Head of caudate nucleus (tissue), 42 donors: Measurements from ENCODE around the gene ERC1.
A peak's percentile ranks its signal among the peaks of the same experiment; 100 is the strongest.

Experiments used
- DNase-seq, 42 donors: peaks; one replicate each; pipeline versions ENCODE4 v3.0.0 to v3.0.0-alpha.2; 2020 to 2021; ENCODE audit warnings: mixed read lengths in 7 of 42
- intact Hi-C: fragments of 100-400 bp; cut with DNase I; formaldehyde crosslinking; loops from one replicate; pipeline ENCODE4 v1.15.0; 2022

Gene ERC1

GRCh38 chr12:1523558-1524050 lies 532.6 kb downstream of the ERC1 start:
- peak in 3 of 42 donors; percentile 4 to 14 (median 6) for DNase-seq
- intact Hi-C loops = no loop called here

GRCh38 chr12:1525858-1526257 lies 534.8 kb downstream of the ERC1 start:
- no peak for DNase-seq

GRCh38 chr12:1527789-1528188 lies 536.8 kb downstream of the ERC1 start:
- peak in 1 of 42 donors; percentile 22 for DNase-seq
- intact Hi-C loops = no loop called here

More at GRCh38 chr12:1525858-1526257, 534.8 kb downstream of the ERC1 start:
- intact Hi-C loops = no loop called here

GRCh38 chr12:1528791-1529190 lies 537.8 kb downstream of the ERC1 start:
- intact Hi-C loops = no loop called here
- DNase-seq = peak in 1 of 42 donors; percentile 36

GRCh38 chr12:1529228-1529861 lies 538.3 kb downstream of the ERC1 start:
- DNase-seq = peak in 1 of 42 donors; percentile 7
- intact Hi-C loops = no loop called here

GRCh38 chr12:1529862-1530591 lies 539.0 kb downstream of the ERC1 start:
- peak in 1 of 42 donors; percentile 32 for DNase-seq
- intact Hi-C loops = no loop called here

- peak in 2 of 42 donors; percentile 16 to 43 for DNase-seq
- intact Hi-C loops = no loop called here
These were observed 539.6 kb downstream of the ERC1 start for GRCh38 chr12:1530592-1531152.

GRCh38 chr12:1531153-1531653 lies 540.2 kb downstream of the ERC1 start:
- intact Hi-C loops = no loop called here
- peak in 1 of 42 donors; percentile 18 for DNase-seq

GRCh38 chr12:1531654-1532374 lies 540.8 kb downstream of the ERC1 start:
- intact Hi-C loops = no loop called here
- DNase-seq = peak in 23 of 42 donors; percentile 9 to 84 (median 40)

GRCh38 chr12:1532375-1533165 lies 541.5 kb downstream of the ERC1 start:
- intact Hi-C loops = no loop called here
- DNase-seq = no peak

GRCh38 chr12:1533205-1533601 lies 542.2 kb downstream of the ERC1 start:
- intact Hi-C loops = no loop called here
- peak in 1 of 42 donors; percentile 18 for DNase-seq

GRCh38 chr12:1533602-1534304 lies 542.7 kb downstream of the ERC1 start:
- DNase-seq = peak in 2 of 42 donors; percentile 8 to 30
- intact Hi-C loops = no loop called here

GRCh38 chr12:1534748-1535147 lies 543.7 kb downstream of the ERC1 start:
- intact Hi-C loops = no loop called here
- peak in 1 of 42 donors; percentile 25 for DNase-seq

- intact Hi-C loops = no loop called here
- peak in 1 of 42 donors; percentile 4 for DNase-seq
These were observed 545.8 kb downstream of the ERC1 start for GRCh38 chr12:1536817-1537216.

- intact Hi-C loops = no loop called here
- DNase-seq = no peak
These were observed 548.1 kb downstream of the ERC1 start for GRCh38 chr12:1539135-1539534.

- peak in 3 of 42 donors; percentile 34 to 52 (median 38) for DNase-seq
- intact Hi-C loops = no loop called here
These were observed 549.7 kb downstream of the ERC1 start for GRCh38 chr12:1540690-1541089.

- DNase-seq = no peak
- intact Hi-C loops = no loop called here
These were observed 551.6 kb downstream of the ERC1 start for GRCh38 chr12:1542599-1542998.
